ENCODE measurements around the gene SCTR. TPM values are rescaled to one million over a fixed set of nuclear protein-coding genes. Genes with fewer than 3 reads are reported as not detected.

The SCTR gene
- 1.9 TPM for total RNA-seq (ENCODE audit: insufficient read depth, low replicate concordance)

- no peak for DNase-seq (ENCODE audit: low spot score)
Observed at GRCh38 chr2:119523952-119524694, at the start of gene SCTR. TSS of gene SCTR (minus strand) at chr2:119524483. CDS start at chr2:119524226, 257 bp downstream.

GRCh38 chr2:119567292-119567691 lies 43.0 kb upstream of the SCTR start:
- DNase-seq (ENCODE audit: low spot score): no peak

GRCh38 chr2:119565481-119565880 lies 41.2 kb upstream of the SCTR start:
- no peak for DNase-seq (ENCODE audit: low spot score)

GRCh38 chr2:119553687-119554344 lies 29.5 kb upstream of the SCTR start:
- no peak for DNase-seq (ENCODE audit: low spot score)

GRCh38 chr2:119552902-119553301 lies 28.6 kb upstream of the SCTR start:
- DNase-seq (ENCODE audit: low spot score): no peak

GRCh38 chr2:119550856-119551255 lies 26.6 kb upstream of the SCTR start:
- DNase-seq (ENCODE audit: low spot score): no peak

GRCh38 chr2:119550346-119550745 lies 26.1 kb upstream of the SCTR start:
- DNase-seq (ENCODE audit: low spot score): no peak

GRCh38 chr2:119549241-119549640 lies 25.0 kb upstream of the SCTR start:
- DNase-seq (ENCODE audit: low spot score): peak; percentile 28

- DNase-seq (ENCODE audit: low spot score): no peak
Observed at GRCh38 chr2:119548516-119549120, 24.3 kb upstream of the SCTR start.

- peak; percentile 74 for DNase-seq (ENCODE audit: low spot score)
Observed at GRCh38 chr2:119546447-119546767, 22.1 kb upstream of the SCTR start.

GRCh38 chr2:119545754-119546446 lies 21.6 kb upstream of the SCTR start:
- DNase-seq (ENCODE audit: low spot score): no peak

- no peak for DNase-seq (ENCODE audit: low spot score)
Observed at GRCh38 chr2:119544939-119545475, 20.7 kb upstream of the SCTR start.

GRCh38 chr2:119544075-119544938 lies 20.0 kb upstream of the SCTR start, which contains the start of gene CFAP221:
TSS of gene CFAP221 (plus strand) at chr2:119544449. CDS start at chr2:119546132, 1,683 bp downstream.
- DNase-seq (ENCODE audit: low spot score): peak; percentile 72

- no peak for DNase-seq (ENCODE audit: low spot score)
Observed at GRCh38 chr2:119541476-119541875, 17.2 kb upstream of the SCTR start.

GRCh38 chr2:119537792-119538191 lies 13.5 kb upstream of the SCTR start:
- no peak for DNase-seq (ENCODE audit: low spot score)

- no peak for DNase-seq (ENCODE audit: low spot score)
Observed at GRCh38 chr2:119536707-119537106, 12.4 kb upstream of the SCTR start.

- DNase-seq (ENCODE audit: low spot score): no peak
Observed at GRCh38 chr2:119536211-119536610, 11.9 kb upstream of the SCTR start.

- no peak for DNase-seq (ENCODE audit: low spot score)
Observed at GRCh38 chr2:119533560-119533959, 9.3 kb upstream of the SCTR start.

- DNase-seq (ENCODE audit: low spot score): no peak
Observed at GRCh38 chr2:119531292-119531691, 7.0 kb upstream of the SCTR start.

- DNase-seq (ENCODE audit: low spot score): no peak
Observed at GRCh38 chr2:119527999-119528398, 3.7 kb upstream of the SCTR start.

GRCh38 chr2:119525614-119526013 lies 1.3 kb upstream of the SCTR start:
- no peak for DNase-seq (ENCODE audit: low spot score)
